ENCODE measurements around the gene MSRB1.
"Not testable (repeated sequence)": the region's sequence is repeated elsewhere in the genome, so short reads cannot be mapped to it uniquely, and the experiment has no call there.

The MSRB1 gene

DNA sequence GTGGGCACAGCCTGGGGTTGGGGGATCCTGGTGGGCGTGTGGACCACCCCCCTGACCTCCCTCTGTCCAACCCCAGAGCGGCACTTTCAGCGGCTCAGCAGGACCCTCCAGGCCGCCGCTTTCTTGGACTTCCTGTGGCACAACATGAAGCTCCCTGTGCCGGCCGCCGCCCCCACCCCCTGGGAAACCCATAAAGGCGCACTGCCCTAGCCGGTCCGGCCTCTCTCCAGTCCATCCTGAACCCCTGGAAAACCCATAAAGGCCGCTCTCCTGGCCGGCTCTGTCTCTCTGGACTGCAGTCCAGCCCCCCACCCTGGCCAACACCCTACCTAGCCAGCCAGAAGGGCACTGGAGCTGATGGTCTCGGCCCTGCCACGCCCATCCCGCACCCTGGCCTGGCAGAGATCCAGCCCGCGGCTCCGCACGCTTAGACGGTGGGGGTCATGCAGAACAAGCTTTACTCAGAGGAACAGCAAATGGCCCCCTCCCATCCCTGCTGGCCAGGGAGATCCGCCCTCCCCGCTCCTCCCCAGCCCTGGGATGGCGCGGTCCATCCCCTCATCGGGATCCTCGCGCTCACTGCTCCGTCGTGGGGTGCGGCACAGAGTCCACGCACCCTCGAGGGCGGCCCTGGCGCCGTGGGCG lies 35.6 kb upstream of the MSRB1 start:
- no peak for DNase-seq

DNA sequence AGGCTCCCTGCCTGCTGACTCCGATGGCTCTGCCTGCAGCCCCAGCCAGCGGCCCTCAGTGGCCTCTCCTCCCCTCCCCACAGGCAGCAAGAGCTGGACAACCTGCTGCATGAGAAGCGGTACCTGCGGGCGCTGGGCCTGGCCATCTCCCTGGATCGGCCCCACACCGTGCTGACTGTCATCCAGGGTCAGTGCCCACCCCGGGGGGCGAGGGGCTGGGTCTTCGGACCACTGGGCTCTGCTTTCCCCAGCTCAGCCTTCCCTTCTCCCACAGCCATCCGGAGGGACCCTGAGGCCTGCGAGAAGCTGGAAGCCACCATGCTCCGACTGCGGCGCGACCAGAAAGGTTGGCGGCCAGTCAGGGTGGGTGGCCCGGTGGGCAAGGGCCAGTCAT lies 34.9 kb upstream of the MSRB1 start:
- no peak for DNase-seq

DNA sequence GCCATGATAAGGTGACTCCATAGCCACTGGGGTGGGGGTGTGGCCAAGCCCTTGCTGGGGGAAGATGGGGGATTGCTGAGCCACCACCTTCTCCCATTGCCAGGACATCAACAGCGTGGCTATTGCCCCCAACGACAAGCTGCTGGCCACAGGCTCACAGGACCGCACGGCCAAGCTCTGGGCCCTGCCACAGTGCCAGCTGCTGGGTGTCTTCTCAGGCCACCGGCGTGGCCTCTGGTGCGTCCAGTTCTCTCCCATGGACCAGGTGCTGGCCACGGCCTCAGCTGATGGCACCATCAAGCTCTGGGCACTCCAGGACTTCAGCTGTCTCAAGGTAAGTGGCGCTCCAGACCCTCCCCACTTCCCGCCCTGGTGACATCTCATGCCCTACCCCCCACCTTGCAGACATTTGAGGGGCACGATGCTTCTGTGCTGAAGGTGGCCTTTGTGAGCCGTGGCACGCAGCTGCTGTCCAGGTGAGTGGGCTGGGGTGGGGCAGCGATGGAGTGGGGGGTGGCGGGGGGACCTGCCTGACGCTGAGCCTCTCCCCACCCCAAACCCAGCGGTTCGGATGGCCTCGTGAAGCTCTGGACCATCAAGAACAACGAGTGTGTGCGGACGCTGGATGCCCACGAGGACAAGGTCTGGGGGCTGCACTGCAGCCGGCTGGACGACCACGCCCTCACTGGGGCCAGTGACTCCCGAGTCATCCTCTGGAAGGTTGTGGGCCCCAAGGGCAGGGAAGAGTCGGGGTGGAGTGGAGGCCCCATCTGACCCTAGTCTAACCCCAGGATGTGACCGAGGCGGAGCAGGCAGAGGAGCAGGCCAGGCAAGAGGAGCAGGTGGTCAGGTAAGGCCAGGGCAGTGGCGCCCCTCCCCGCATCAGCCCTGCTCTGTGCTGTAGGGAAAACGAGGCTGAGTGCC lies 34.2 kb upstream of the MSRB1 start:
- DNase-seq = no peak

DNA sequence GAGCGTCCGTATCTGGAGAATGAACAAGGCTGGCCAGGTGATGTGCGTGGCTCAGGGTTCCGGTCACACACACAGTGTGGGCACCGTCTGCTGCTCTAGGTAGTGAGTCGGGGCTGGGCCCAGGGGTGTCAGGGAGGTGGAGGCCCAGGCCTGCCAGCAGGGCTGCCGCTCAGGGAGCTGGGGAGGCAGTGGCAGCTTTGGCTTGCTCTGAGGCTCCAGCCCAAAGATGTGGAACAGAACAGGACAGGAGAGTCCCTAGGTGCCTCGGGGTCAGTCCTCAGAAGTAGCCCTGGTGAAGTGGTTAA lies 33.2 kb upstream of the MSRB1 start:
- DNase-seq = no peak

DNA sequence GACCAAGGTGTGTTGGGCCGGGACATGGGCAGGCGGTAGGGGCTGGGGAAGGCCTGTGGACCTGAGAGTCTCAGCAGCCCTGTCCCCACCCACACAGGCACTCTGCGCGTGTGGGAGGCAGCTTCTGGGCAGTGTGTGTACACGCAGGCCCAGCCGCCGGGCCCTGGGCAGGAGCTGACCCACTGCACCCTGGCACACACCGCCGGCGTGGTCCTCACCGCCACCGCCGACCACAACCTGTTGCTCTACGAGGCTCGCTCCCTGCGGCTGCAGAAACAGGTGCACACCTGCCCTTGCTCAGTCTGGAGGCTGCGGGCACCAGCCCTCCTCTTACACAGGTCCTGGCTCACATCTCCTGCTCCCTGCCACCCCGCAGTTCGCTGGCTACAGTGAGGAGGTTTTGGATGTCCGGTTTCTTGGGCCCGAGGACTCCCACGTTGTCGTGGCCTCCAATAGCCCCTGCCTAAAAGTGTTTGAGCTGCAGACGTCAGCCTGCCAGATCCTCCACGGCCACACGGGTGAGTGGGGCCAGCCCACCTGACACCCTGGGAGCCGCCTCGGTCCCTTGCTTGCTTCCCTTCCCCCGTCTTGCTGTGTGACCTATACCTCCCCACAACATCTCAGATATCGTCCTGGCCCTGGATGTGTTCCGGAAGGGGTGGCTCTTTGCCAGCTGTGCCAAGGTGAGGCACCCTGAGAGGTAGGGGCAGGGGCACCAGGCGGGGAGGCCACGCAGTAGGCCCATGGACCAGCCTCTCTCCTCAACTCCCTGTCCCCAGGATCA lies 32.6 kb upstream of the MSRB1 start:
- DNase-seq = no peak

DNA sequence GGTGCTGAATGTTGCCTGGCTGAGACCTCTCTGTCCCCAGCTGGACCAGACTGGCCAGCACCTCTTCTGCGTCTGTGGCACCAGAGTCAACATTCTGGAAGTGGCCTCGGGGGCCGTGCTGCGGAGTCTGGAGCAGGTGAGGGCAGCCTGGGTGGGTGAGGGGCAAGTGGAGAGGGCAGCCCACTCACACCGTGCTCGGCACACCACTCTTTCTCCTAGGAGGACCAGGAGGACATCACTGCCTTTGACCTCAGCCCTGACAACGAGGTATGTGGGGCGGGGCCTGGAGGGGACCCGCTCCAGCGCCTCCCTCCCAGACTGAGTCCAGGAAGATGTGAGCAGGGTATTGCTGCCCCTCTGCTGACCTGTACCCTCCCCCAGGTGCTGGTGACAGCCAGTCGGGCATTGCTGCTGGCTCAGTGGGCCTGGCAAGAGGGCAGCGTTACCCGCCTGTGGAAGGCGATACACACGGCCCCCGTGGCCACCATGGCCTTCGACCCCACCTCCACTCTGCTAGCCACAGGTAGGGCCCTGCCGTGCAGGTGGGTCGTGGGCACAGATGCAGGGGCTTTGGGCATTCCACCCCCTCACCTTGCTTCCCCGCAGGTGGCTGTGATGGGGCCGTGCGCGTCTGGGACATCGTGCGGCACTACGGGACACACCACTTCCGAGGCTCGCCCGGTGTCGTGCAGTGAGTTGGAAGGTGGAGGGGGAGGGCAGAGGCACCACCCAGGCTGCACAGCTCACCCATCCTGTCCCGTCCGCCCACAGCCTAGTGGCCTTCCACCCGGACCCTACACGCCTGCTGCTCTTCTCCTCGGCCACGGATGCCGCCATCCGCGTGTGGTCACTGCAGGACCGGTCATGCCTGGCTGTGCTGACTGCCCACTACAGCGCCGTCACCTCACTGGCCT lies 31.4 kb upstream of the MSRB1 start:
- no peak for DNase-seq

DNA sequence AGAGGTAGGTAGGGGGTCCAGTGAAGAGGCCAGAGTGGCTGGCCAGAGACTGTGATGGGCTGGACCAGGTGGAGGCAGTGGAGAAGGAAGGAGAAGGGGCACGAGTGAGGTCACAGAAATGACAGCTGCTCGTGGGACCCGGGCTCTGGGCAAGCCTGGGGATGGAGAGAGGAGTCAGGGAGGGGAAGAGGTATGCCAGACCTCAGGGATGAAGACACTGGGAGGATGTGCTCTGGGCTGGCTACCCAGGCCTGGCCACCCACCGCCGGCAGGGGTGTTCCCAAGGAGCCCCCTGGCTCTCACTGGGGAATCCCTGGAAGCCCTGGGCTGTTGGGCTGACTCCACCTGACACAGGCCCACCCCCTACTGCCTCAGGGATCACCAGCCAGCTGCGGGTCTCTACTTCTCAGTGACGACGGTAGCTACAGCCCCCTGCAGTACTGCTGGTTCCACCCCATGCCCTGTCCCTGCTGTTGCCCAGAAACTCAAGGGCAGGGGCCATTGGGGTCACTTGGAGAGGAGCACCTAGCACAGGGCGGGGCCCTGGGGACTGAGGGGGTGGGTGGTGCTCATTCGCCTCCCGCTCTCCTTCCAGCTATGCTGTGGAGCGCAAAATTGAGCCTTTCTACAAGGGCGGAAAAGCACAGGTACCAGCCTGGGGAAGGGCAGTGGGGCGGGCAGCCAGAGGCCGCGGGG lies 30.6 kb upstream of the MSRB1 start:
- DNase-seq = no peak

DNA sequence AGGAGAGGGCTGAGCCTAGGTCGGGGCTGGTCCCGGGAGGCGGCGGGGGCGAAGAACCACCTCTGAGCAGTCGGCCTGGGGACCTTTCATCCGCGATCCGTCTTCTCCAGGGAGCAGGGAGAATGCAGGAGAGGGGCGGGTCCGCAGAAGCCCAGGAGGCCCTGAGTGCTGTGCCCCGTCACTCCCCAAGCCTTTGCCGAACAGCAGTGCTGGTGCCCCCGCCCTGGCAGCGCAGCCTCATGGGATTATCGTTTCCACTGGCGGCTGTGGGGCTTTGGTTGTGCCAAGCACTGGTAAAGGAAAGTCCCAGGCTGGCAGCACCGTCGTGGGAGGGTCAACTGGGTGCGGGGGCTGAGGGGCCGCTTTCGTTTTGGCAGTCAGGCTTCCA lies 29.5 kb upstream of the MSRB1 start:
- DNase-seq = no peak

DNA sequence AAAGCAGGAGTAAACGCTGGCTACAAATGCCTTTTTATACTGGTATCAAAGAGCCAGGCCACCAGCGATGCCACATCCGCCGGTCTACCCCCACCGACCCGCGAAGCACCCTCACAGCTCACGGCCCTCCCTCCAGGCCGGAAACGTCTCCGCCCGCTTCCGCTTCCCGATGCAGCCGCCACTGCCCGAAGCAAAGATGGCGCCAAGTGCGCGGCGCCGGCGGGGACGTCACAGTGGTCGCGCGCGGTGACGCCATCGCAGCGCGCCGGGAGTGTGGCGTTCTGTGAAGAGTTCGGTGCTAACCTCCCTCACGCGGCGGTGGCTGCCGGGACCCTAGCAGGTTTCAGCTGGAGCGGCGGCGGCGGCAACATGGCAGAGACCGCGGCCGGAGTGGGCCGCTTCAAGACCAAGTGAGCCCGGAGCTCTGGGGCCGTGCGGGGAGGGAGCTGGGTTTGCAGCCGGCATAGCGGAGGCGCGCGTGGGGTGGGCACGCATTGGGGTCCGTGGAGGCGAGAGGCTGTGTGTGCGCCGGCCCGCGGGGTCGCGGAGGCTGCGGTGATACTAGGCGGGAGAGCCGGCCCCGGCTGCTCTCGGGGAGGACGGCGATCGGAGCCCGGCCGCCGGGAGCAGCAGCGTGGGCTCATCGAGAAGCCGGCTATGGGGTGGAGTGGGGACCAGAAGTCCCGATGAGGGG lies 28.9 kb upstream of the MSRB1 start, which contains the start of gene TBL3:
Gene TBL3, plus strand, starts transcription at position 258 of the 694 bp plus-strand sequence. Its CDS starts 112 bp downstream, at position 370.
- DNase-seq = peak; percentile 97

DNA sequence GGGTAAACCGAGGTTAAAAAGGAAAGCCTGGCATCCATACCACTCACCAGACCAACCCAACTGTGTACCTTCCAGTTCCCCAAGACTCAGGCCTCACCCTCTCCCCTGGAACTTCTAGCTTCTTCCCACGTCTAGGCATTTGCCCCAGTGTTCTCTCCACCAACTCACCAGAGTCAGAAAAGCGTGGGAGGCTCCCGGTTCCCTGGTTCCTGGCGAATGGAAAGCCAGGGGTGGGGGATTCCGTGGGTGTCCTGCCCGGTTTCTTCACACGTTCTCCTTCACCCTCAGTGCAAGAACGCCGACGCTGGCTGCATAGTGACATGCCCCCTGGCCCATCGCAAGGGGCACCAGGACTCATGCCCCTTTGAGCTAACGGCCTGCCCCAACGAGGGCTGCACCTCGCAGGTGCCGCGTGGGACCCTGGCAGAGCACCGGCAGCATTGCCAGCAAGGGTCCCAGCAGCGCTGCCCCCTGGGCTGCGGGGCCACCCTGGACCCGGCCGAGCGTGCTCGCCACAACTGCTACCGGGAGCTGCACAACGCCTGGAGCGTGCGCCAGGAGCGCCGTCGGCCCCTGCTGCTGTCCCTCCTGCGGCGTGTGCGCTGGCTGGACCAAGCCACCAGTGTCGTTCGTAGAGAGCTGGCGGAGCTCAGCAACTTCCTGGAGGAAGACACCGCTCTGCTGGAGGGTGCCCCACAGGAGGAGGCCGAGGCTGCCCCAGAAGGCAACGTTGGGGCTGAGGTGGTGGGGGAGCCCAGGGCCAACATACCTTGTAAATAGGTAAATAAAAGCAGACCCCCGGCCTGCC lies 25.4 kb upstream of the MSRB1 start:
- DNase-seq = no peak

DNA sequence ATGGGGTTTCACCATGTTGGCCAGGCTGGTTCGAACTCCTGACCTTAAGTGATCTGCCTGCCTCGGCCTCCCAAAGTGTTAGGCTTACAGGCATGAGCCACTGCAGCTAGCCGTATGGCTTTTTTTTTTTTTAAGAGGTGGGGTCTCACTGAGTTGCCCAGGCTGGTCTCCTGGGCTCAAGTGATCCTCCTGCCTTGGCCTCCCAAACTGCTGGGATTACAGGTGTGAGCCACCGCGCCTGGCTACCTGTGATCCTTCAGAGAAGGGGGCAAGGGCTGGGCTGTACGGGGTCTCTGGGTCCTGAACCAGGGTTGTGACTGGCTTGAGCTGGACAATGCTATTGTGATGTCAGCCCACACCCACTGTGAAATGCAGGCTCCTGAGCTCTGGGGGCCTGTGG lies 23.5 kb upstream of the MSRB1 start, which contains the start of gene RNF151:
Gene RNF151, plus strand, starts transcription at position 397 of the 400 bp plus-strand sequence. CDS start 26 bp downstream, outside the sequence.
- no peak for DNase-seq

DNA sequence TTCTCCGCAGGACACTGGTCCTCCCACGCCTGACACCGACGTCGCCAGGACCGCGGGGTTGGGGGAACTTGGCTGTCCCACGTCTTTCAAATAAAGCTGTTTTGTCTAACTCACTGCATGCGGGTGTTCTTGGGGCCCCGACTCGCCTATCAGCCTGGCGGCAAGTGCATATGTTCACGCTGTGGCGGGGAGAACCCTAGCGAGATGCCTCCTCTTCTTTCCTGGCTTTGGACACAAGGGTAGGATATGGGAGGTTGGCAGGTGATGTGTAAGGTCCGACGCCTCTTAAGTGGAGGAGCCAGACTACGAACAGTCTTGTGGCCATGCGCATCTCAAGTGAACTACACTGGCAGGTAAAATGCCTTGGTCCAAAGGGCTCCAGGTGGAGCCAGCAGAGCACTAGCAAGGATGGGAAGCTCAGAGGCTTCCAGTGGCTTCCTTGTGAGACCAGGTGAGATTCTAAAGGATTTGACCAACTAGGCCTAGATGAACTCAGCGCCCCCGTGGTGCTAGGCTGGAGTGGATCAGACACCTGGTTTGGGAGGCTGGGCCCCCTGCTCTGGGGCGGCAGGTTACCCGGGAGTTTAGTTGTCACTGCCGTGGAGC lies 22.5 kb upstream of the MSRB1 start:
- no peak for DNase-seq

DNA sequence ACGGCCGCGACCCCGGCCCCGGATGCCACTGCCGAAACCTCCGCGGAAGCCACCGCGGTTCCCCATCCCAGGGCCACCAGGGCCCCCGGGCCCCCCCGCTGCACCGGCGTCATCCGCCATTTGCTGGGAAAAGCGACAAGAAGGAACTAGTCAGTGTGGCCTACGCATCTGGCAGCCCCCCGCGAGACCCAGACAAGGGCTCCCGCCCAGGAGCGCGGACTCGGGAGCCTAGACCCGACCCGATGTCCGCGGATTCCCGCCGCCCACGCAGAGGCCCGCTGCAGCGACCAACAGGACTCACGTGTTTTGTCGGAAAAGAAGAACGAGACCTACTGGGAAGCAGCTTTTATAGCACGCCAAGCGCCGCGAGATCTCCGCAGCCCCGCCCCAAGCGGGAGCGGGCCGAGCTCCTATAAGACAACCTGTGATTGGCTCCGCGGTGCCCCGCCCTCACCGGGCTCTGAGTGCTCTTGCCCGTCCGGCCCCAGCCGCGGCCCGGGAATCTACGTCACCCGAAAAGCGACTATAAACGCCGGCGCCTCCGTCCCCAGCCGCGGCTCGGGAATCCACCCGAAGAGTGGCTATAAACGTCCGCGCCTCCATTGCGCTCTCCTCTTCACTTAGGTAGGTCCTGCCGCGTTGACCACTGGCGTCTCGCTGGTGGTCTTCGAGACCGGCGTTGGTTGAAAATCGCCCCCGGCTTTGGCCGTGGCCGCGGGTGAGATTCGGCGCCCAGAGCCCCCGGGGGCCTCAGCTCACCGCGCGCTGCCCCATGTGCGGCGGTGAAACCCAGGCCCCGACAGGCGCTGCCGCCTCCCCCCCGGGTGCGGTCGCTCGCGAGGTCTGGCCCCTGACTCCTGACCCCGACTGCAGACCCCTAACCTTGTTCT lies 21.8 kb upstream of the MSRB1 start, which contains the start of gene RPS2:
Gene RPS2, minus strand, starts transcription at position 321 of the 890 bp plus-strand sequence. Its CDS starts 201 bp downstream, at position 120.
- DNase-seq = peak; percentile 99

DNA sequence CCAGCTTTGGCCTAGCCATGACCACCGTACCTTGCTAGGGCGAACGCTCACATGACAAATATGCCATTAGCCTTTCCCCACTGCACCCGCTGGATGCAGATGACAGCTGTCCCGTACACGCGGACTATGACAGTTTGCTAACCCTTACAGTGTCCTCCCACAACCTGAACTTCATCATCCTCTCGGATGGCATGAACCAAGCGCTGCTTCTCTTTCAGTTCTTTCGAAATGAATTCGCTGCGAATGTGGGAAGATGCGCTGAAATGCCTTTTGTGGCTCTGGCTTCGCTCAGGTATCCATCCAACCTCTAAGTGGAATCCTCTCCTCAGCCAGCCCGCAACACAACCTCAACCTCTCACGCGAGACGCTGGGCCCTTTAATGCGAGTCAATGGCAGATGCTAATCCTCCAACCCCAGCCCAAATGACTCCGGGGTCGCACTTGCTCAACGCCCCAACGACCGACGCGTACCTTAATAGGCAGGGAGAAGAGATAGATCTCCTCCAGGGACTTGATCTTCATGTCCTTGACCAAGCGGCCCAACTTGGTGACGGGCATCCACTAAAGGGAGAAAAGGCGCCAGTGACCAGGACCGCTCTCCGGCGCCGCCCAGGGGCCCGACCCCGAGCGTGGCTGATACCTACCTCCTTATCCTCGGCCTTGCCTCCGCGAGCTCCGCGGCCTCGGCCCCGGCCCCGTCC lies 21.0 kb upstream of the MSRB1 start:
- DNase-seq = no peak

DNA sequence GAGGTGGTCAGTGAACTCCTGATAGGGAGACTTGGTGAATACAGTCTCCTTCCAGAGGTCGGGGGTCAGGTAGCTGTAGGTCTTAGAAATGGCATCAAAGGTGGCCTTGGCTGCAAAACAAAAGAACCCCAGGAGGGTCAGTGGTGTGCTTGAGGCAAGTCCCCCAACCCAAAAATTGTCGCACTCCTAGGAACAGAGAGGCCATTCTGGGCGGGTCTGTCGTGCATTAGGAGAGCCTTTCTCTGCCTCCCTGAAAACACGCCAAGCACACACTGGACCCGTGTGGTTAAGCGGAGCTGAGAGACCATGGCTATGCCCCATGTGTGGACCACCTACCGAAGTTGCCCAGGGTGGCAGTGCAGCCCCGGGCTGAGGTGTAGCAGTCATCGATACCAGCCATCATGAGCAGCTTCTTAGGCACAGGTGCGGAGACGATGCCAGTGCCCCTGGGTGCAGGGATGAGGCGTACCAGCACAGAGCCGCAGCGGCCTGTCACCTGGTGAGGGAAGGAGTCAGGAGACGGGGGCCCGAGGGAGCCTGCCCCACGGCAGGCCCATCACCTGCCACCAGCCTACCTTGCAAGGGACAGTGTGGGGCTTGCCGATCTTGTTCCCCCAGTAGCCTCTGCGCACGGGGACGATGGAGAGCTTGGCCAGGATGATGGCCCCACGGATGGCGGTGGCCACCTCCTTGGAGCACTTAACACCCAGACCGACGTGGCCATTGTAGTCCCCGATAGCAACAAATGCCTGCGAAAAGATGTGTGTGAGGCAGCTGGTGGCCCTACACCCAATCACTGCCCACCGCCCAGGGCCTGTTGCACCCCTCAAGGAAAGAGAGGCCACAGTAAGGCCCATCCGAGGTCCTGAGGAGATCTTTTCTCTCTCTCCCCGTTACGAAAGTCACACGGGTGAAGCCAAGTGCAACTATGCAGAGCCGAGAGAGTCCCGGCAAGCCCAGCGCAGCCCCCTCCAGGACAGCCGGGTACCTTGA lies 19.5 kb upstream of the MSRB1 start:
- not testable (repeated sequence) for DNase-seq

DNA sequence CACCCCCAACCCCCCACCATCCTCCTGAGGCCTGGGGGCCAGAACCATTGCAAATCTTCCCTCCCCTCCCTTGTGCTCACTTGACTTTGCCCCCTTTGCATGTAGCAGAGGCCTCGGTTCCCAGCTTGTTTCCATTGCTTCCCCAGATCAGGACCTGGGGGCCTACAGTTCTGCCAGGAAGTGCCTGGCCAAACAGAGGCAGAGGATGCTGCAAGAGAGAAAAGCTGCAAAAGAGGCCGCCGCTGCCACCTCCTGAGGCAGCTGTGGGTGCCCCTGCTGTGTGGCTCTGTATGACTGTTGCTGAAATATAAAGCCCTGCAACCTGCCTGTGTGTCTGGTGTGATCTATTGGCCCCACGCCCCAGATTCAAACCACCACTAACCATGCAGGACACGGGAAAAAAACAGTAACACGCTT lies 18.7 kb upstream of the MSRB1 start:
- DNase-seq = no peak
